GM12878 (cell line): Measurements from ENCODE around the gene CLEC3A. TPM values are rescaled to one million over a fixed set of nuclear protein-coding genes. Genes with fewer than 3 reads are reported as not detected.

Experiments
- ATAC-seq: fragments of 200-7000 bp; cut with Tn5 transposase; 3 replicates; pipeline ENCODE4 v1.9.1; 2020; ENCODE audit warnings: mild to moderate bottlenecking, moderate library complexity
- BruUV-seq: library from RNA; stranded (reverse); fragments of 400-500 nt; replicated peaks from 2 replicates; lab custom pipeline; 2021; lab: Mats Ljungman, UMichigan
- CTCF ChIA-PET: fragments of 300-600 bp; sonication (Branson Sonifier 250); formaldehyde crosslinking; extraction: SDS; loops from one replicate; lab custom pipeline; 2021; ENCODE audit warnings: inconsistent platforms; lab: Yijun Ruan, JAX
- POLR2A ChIA-PET: fragments of 350-600 bp; formaldehyde crosslinking; extraction: SDS; loops from one replicate; lab custom pipeline; 2021; ENCODE audit warnings: inconsistent platforms; lab: Charles Lee
- RAD21 ChIA-PET: fragments of 300-600 bp; sonication (Branson Sonifier 250); formaldehyde crosslinking; loops from one replicate; lab custom pipeline; 2023; ENCODE audit warnings: antibody characterized with exemption; ENCODE audit not compliant: unreplicated experiment; lab: Charles Lee
- SMC1A ChIA-PET: fragments of 300-600 bp; sonication (Branson Sonifier 250); formaldehyde crosslinking; loops from one replicate; lab custom pipeline; 2023; ENCODE audit not compliant: unreplicated experiment, uncharacterized antibody; lab: Charles Lee
- DNase-seq: peaks from one replicate; pipeline ENCODE4 v3.0.0-alpha.2; 2011; ENCODE audit warnings: low read depth, low spot score
- FAIRE-seq: peaks from 3 replicates; lab custom pipeline; 2011; peaks lifted over from hg19 to GRCh38; lab: Jason Lieb, UNC
- H2AFZ ChIP-seq: 2 replicates; pipeline ENCODE4 v1.6.0; 2011; ENCODE audit warnings: low read depth, low read length, control low read depth; ENCODE audit not compliant: control insufficient read depth
- H3K27ac ChIP-seq: 2 replicates; pipeline ENCODE4 v1.5.1; 2011; ENCODE audit warnings: control low read depth; ENCODE audit not compliant: control insufficient read depth, insufficient read depth
- H3K27me3 ChIP-seq, 2 experiments: replicated peaks in 1 of 2; 2 replicates each; pipeline versions ENCODE4 v1.6.0 to v1.6.1; 2011; ENCODE audit warnings: low read length in 1 of 2; ENCODE audit not compliant: control insufficient read depth in 2 of 2, insufficient read depth in 2 of 2
- H3K36me3 ChIP-seq, 2 experiments: 2 replicates each; pipeline ENCODE4 v1.5.1; 2011; ENCODE audit warnings: low read length in 1 of 2; ENCODE audit not compliant: control insufficient read depth in 2 of 2, insufficient read depth in 2 of 2
- H3K4me1 ChIP-seq: 2 replicates; pipeline ENCODE4 v1.6.1; 2011; ENCODE audit warnings: mild to moderate bottlenecking, low read length, moderate library complexity, mixed read lengths; ENCODE audit not compliant: control insufficient read depth, insufficient read depth
- H3K4me2 ChIP-seq: 2 replicates; pipeline ENCODE4 v1.6.0; 2011; ENCODE audit warnings: control low read depth; ENCODE audit not compliant: control insufficient read depth, insufficient read depth
- H3K4me3 ChIP-seq: fragments of 200-600 bp; sonication (generic); 2 replicates; pipeline ENCODE4 v1.5.1; 2016
- H3K79me2 ChIP-seq: 2 replicates; pipeline ENCODE4 v1.6.0; 2011; ENCODE audit warnings: low read length; ENCODE audit not compliant: control insufficient read depth, insufficient read depth
- H3K9ac ChIP-seq: 2 replicates; pipeline ENCODE4 v1.8.0; 2011; ENCODE audit warnings: low read length, control low read depth, mixed read lengths; ENCODE audit not compliant: control insufficient read depth, insufficient read depth
- H3K9me3 ChIP-seq: replicated peaks from 3 replicates; pipeline ENCODE4 v1.5.1; 2011; ENCODE audit warnings: mild to moderate bottlenecking, low read length; ENCODE audit not compliant: control insufficient read depth, insufficient read depth
- H4K20me1 ChIP-seq: 2 replicates; pipeline ENCODE4 v1.6.0; 2011; ENCODE audit not compliant: control insufficient read depth, insufficient read depth
- BCL11A ChIP-seq: IDR thresholded peaks from 2 replicates; pipeline ENCODE4 v1.6.1; 2011; ENCODE audit warnings: low read depth, low read length
- BMI1 ChIP-seq: fragments of 450-650 bp; IDR thresholded peaks from 2 replicates; pipeline ENCODE4 v1.6.1; 2016; ENCODE audit warnings: mild to moderate bottlenecking, moderate library complexity, borderline replicate concordance
- HDAC2 ChIP-seq: fragments of 200-600 bp; sonication (generic); IDR thresholded peaks from 2 replicates; pipeline ENCODE4 v1.6.1; 2017
- IRF4 ChIP-seq: IDR thresholded peaks from 2 replicates; pipeline ENCODE4 v1.6.1; 2011; ENCODE audit warnings: low read depth, low read length
- JUND ChIP-seq: IDR thresholded peaks from 2 replicates; pipeline ENCODE4 v1.6.1; 2012; ENCODE audit warnings: low read depth, mild to moderate bottlenecking, low read length, improper control_type of control experiment, moderate library complexity
- LARP7 ChIP-seq: fragments of 450-650 bp; IDR thresholded peaks from 2 replicates; pipeline ENCODE4 v1.6.1; 2017; ENCODE audit warnings: mild to moderate bottlenecking
- RAD51 ChIP-seq: fragments of 450-650 bp; IDR thresholded peaks from 2 replicates; pipeline ENCODE4 v1.6.1; 2016; ENCODE audit warnings: moderate library complexity, mild to moderate bottlenecking, inconsistent platforms
- RELA ChIP-seq: fragments of 450-650 bp; IDR thresholded peaks from 2 replicates; pipeline ENCODE4 v1.8.0; 2014; ENCODE audit warnings: borderline replicate concordance; ENCODE audit not compliant: partially characterized antibody
- SIN3A ChIP-seq: IDR thresholded peaks from 2 replicates; pipeline ENCODE4 v1.6.1; 2012; ENCODE audit warnings: low read depth, low read length, improper control_type of control experiment
- SIX5 ChIP-seq: IDR thresholded peaks from 2 replicates; pipeline ENCODE4 v1.6.1; 2011; ENCODE audit warnings: mild to moderate bottlenecking, low read depth, low read length, moderate library complexity; ENCODE audit not compliant: severe bottlenecking
- SREBF1 ChIP-seq: IDR thresholded peaks from 2 replicates; pipeline ENCODE4 v1.6.1; 2012; ENCODE audit warnings: mild to moderate bottlenecking, low read length
- SREBF2 ChIP-seq: IDR thresholded peaks from 2 replicates; pipeline ENCODE4 v1.6.1; 2012; ENCODE audit warnings: mild to moderate bottlenecking, low read length
- ZZZ3 ChIP-seq: IDR thresholded peaks from 2 replicates; pipeline ENCODE4 v1.6.1; 2011; ENCODE audit warnings: low read depth; ENCODE audit not compliant: control insufficient read depth, insufficient read length
- WGBS: methylation state at CpG from one replicate; pipeline ENCODE4 v1.1.6; 2016; ENCODE audit warnings: low lambda C conversion rate; ENCODE audit not compliant: insufficient replicate concordance, insufficient coverage; ENCODE audit errors: missing lambda C conversion rate; 5-methylcytosine and 5-hydroxymethylcytosine counted together
- in situ Hi-C: fragments of 300-500 bp; cut with MboI; formaldehyde crosslinking; loops from 9 replicates; pipeline ENCODE4 v1.14.3; 2018; ENCODE audit warnings: mixed read lengths
- intact Hi-C: fragments of 100-400 bp; cut with micrococcal nuclease; formaldehyde crosslinking; loops from one replicate; pipeline ENCODE4 v1.14.2; 2022; ENCODE audit not compliant: unreplicated experiment
- polyA plus RNA-seq, 11 experiments: library from polyadenylated mRNA; depleted of rRNA in 4 of 11; unstranded in 6 of 11; stranded (reverse) in 5 of 11; fragments of >200 nt; fragmentation: Nextera tagmentation in 4 of 11; fragmentation: Illumina TruSeq in 1 of 11; extraction: Ambion mirVana in 4 of 11; extraction: Trizol in 1 of 11; gene quantifications; 1 replicate in 1 of 11; 2 replicates in 10 of 11; pipeline versions ENCODE4 v1.2.1 to v1.2.3, GENCODE V29; 2011 to 2016; ENCODE audit warnings: inconsistent platforms in 2 of 11, missing spikeins in 2 of 11, low read depth in 1 of 11
- total RNA-seq, 4 experiments: library from RNA; depleted of rRNA in 3 of 4; stranded (reverse); fragments of >200 nt in 3 of 4; fragmentation: Illumina TruSeq in 1 of 4; extraction: Trizol in 1 of 4; gene quantifications; 2 replicates each; pipeline versions ENCODE4 v1.2.1 to v1.2.3, GENCODE V29; 2013 to 2021
- TF ChIP-seq, protein P1 (sequence below): fragments of 450-650 bp; IDR thresholded peaks from 2 replicates; pipeline ENCODE4 v1.6.1; 2018; ENCODE audit warnings: mild to moderate bottlenecking, low read depth, moderate library complexity; ENCODE audit not compliant: partially characterized antibody

CLEC3A gene
- total and polyA plus RNA-seq, 10 of the 15 experiments (the other 5 are each of a cell fraction or from before 2014, with no cell fraction given), result not detected

- WGBS, result 0% methylated on average over 2 of the region's 2 CpGs
- FAIRE-seq (no peak), DNase-seq (no peak)
- Histone ChIP-seq H2AFZ (no peak overlapping the region), H4K20me1 (no peaks in the 10 kb centered on the region), H3K4me1 (no peaks in the 10 kb centered on the region)
- intact Hi-C loops, result no loop called here
- SMC1A ChIA-PET, result no interaction called here
- TF ChIP-seq SREBF1, result no peak
- TF ChIP-seq ZZZ3, result no peak
- TF ChIP-seq, all 136 proteins: peak for 0
- Histone ChIP-seq H3K9me3 (no peaks in the 10 kb centered on the region), H3K36me3 (no peaks in the 10 kb centered on the region), H3K4me3 (no peak overlapping the region), H3K27ac (no peak overlapping the region), H3K27me3 (peaks cover 0 to 2% of the 10 kb centered on the region in 2 experiments; a peak in 2 of 4 replicates), H3K4me2 (no peak overlapping the region), H3K9ac (no peak overlapping the region), H3K79me2 (no peaks in the 10 kb centered on the region)
- ChIA-PET RAD21 (no interaction called here), CTCF (interaction anchor here (1.2 kb wide), 1 partner anchor 31 kb away, joined by 3 read pairs; no protein-coding TSS in a partner anchor), POLR2A (no interaction called here)
- no peak for ATAC-seq
- in situ Hi-C loops, result no loop called here
- no TSS peak for BruUV-seq
Measured at GRCh38 chr16:78035012-78035411, 12.7 kb downstream of the CLEC3A start.

- ChIA-PET SMC1A (no interaction called here), CTCF (no interaction called here), POLR2A (no interaction called here), RAD21 (no interaction called here)
- H3K27ac ChIP-seq, result no peak overlapping the region
- intact Hi-C loops, result no loop called here
- no peaks in the 10 kb centered on the region for H3K79me2 ChIP-seq
- BruUV-seq, result no TSS peak
- no peak for DNase-seq
- no peak overlapping the region for H3K9ac ChIP-seq
- no peak for ATAC-seq
- H3K9me3 ChIP-seq, result no peaks in the 10 kb centered on the region
- no peak overlapping the region for H2AFZ ChIP-seq
- in situ Hi-C loops, result no loop called here
- no peaks in the 10 kb centered on the region for H4K20me1 ChIP-seq
- no peak overlapping the region for H3K4me2 ChIP-seq
- H3K4me3 ChIP-seq, result no peak overlapping the region
- FAIRE-seq, result no peak
- no peaks in the 10 kb centered on the region for H3K36me3 ChIP-seq
- H3K4me1 ChIP-seq, result no peaks in the 10 kb centered on the region
- H3K27me3 ChIP-seq, result no peaks in the 10 kb centered on the region; a peak in 2 of 4 replicates
- no peak for TF ChIP-seq SREBF1
- no peak for TF ChIP-seq IRF4
- TF ChIP-seq RELA, result no peak
- TF ChIP-seq SIX5, result no peak
- TF ChIP-seq HDAC2, result no peak
- TF ChIP-seq SIN3A, result no peak
- no peak for TF ChIP-seq BCL11A
- TF ChIP-seq JUND, result no peak
- no peak for TF ChIP-seq BMI1
- TF ChIP-seq, protein P1, sequence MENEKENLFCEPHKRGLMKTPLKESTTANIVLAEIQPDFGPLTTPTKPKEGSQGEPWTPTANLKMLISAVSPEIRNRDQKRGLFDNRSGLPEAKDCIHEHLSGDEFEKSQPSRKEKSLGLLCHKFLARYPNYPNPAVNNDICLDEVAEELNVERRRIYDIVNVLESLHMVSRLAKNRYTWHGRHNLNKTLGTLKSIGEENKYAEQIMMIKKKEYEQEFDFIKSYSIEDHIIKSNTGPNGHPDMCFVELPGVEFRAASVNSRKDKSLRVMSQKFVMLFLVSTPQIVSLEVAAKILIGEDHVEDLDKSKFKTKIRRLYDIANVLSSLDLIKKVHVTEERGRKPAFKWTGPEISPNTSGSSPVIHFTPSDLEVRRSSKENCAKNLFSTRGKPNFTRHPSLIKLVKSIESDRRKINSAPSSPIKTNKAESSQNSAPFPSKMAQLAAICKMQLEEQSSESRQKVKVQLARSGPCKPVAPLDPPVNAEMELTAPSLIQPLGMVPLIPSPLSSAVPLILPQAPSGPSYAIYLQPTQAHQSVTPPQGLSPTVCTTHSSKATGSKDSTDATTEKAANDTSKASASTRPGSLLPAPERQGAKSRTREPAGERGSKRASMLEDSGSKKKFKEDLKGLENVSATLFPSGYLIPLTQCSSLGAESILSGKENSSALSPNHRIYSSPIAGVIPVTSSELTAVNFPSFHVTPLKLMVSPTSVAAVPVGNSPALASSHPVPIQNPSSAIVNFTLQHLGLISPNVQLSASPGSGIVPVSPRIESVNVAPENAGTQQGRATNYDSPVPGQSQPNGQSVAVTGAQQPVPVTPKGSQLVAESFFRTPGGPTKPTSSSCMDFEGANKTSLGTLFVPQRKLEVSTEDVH, result no peak
- TF ChIP-seq SREBF2, result no peak
- TF ChIP-seq LARP7, result no peak
- no peak for TF ChIP-seq RAD51
Measured at GRCh38 chr16:78040396-78040795, 18.0 kb downstream of the CLEC3A start.
